Upper lobe of left lung (tissue), 6 donors: ENCODE data around the gene DUSP9. TPM values are rescaled to one million over a fixed set of nuclear protein-coding genes. Genes with fewer than 3 reads are reported as not detected.
"Not testable (repeated sequence)": the region's sequence is repeated elsewhere in the genome, so short reads cannot be mapped to it uniquely, and the experiment has no call there.

ENCODE experiments used
- ATAC-seq, 2 donors: fragments of 200-7000 bp; cut with Tn5 transposase; one replicate each; pipeline ENCODE4 v1.9.1; 2022; ENCODE audit warnings: mild to moderate bottlenecking in 2 of 2, moderate library complexity in 2 of 2; ENCODE audit not compliant: low FRiP score in 2 of 2
- DNase-seq, 2 donors: peaks; one replicate each; pipeline ENCODE4 v3.0.0-alpha.2; 2019 to 2020
- H3K27ac ChIP-seq, 4 donors: fragments of 200-600 bp; sonication (generic); one replicate each; pipeline ENCODE4 v1.5.1; 2016 to 2019
- H3K27me3 ChIP-seq, 4 donors: fragments of 200-600 bp; sonication (generic); one replicate each; pipeline ENCODE4 v1.5.1; 2017 to 2019
- H3K36me3 ChIP-seq, 4 donors: fragments of 200-600 bp; sonication (generic); one replicate each; pipeline ENCODE4 v1.5.1; 2016 to 2019
- H3K4me1 ChIP-seq, 4 donors: fragments of 200-600 bp; sonication (generic); one replicate each; pipeline ENCODE4 v1.5.1; 2018 to 2019
- H3K4me3 ChIP-seq, 4 donors: fragments of 200-600 bp; sonication (generic); one replicate each; pipeline ENCODE4 v1.5.1; 2017 to 2019; ENCODE audit warnings: mild to moderate bottlenecking in 2 of 4, moderate library complexity in 1 of 4
- H3K9me3 ChIP-seq, 4 donors: fragments of 200-600 bp; sonication (generic); one replicate each; pipeline ENCODE4 v1.5.1; 2018 to 2019
- EP300 ChIP-seq, 4 donors: sonication (generic); formaldehyde crosslinking; IDR thresholded peaks; one replicate each; pipeline ENCODE4 v1.5.1; 2017; ENCODE audit warnings: antibody characterized with exemption in 4 of 4, control low read depth in 2 of 4
- POLR2A ChIP-seq, 4 donors: fragments of 450-650 bp; IDR thresholded peaks; one replicate each; pipeline ENCODE4 v1.5.1; 2016 to 2017; ENCODE audit warnings: antibody characterized with exemption in 4 of 4, mild to moderate bottlenecking in 2 of 4
- POLR2AphosphoS5 ChIP-seq, 2 donors: sonication (generic); formaldehyde crosslinking; IDR thresholded peaks; one replicate each; pipeline ENCODE4 v1.5.1; 2017; ENCODE audit warnings: antibody characterized with exemption in 2 of 2
- WGBS, 2 donors: methylation state at CpG; one replicate each; pipeline ENCODE4 v1.1.5; 2017 to 2018; 5-methylcytosine and 5-hydroxymethylcytosine counted together
- total RNA-seq, 6 donors: library from RNA; depleted of rRNA in 4 of 6; stranded (reverse); fragments of >200 nt in 4 of 6; gene quantifications; one replicate each; pipeline versions ENCODE4 v1.1.0 to v1.2.1, GENCODE V29; 2016 to 2021
- TF ChIP-seq, protein P1 (sequence below), 6 experiments: fragments of 450-650 bp in 4 of 6; fragments of 200-600 bp in 2 of 6; sonication (generic) in 2 of 6; IDR thresholded peaks; one replicate each; pipeline ENCODE4 v1.5.1; 2016 to 2019; ENCODE audit warnings: antibody characterized with exemption in 6 of 6
- donor health status: DM: no; HTN: no; CAD: no; lungs with moderate emphysema.
- donor health status: DM: no; HTN: yes; CAD: no; lungs with severe emphysema.

Gene DUSP9
- total RNA-seq, 6 donors from 2014 or later = 0.14 to 0.44 (median 0.27) TPM; not detected in 3

DNA sequence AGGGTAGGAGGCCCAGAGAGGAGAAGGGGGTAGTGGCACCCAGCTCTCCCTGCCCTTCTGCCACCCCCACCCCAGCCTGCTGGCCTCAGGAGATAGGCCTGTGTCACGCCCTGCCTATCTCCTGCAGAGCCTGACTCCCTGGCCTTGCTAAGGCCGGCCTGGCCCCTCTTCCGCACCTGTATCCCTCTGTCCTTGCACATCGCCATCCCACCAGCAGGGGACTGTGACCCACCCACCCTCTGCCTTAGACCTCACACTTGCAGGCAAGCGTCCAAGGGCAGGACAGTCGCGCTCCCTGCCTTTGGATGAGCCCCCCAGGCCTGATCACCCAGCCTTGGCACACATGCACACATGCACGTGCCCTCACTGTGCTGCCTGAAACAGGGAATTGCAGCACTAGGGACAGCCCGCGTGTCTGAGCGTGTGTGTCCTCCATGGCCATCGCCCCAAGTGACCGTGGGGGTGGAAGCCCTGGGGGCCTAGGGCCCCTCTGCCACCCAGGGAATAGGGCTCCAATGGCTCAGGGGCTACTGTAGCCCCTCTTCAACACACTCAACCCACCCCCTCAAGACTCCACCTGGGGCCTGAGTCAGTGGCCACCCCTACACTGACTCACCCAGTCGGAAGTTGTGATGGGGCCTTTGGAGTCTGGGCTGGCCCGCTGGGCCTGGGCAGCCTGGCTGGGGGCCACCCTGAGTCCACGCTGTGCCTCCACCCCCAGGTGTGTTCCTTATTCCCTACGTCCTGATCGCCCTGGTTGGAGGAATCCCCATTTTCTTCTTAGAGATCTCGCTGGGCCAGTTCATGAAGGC is 42.9 kb downstream of the DUSP9 start:
- H3K9me3 ChIP-seq = no peaks in the 10 kb centered on the region
- no peaks in the 10 kb centered on the region for H3K36me3 ChIP-seq
- TF ChIP-seq EP300 (IDR thresholded peaks at IDR 0.05) (no peak), POLR2AphosphoS5 (IDR thresholded peaks at IDR 0.05) (no peak), POLR2A (IDR thresholded peaks at IDR 0.05) (no peak)
- TF ChIP-seq, protein P1, sequence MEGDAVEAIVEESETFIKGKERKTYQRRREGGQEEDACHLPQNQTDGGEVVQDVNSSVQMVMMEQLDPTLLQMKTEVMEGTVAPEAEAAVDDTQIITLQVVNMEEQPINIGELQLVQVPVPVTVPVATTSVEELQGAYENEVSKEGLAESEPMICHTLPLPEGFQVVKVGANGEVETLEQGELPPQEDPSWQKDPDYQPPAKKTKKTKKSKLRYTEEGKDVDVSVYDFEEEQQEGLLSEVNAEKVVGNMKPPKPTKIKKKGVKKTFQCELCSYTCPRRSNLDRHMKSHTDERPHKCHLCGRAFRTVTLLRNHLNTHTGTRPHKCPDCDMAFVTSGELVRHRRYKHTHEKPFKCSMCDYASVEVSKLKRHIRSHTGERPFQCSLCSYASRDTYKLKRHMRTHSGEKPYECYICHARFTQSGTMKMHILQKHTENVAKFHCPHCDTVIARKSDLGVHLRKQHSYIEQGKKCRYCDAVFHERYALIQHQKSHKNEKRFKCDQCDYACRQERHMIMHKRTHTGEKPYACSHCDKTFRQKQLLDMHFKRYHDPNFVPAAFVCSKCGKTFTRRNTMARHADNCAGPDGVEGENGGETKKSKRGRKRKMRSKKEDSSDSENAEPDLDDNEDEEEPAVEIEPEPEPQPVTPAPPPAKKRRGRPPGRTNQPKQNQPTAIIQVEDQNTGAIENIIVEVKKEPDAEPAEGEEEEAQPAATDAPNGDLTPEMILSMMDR (IDR thresholded peaks at IDR 0.05) = no peak
- DNase-seq (peak in 1 of 2 donors; percentile 43), ATAC-seq (no peak)
- H3K4me3 ChIP-seq = no peak overlapping the region
- 87 to 93% methylated on average over 3 to 19 of the region's 19 CpGs for WGBS, 2 donors
- H3K4me1 ChIP-seq = peaks cover 0 to 15% (median 2%) of the 10 kb centered on the region in 4 donors
- H3K27me3 ChIP-seq = no peaks in the 10 kb centered on the region
- H3K27ac ChIP-seq = no peak overlapping the region

GRCh38 chrX:153690466-153690865 is 43.5 kb downstream of the DUSP9 start:
- 53 to 79% methylated on average over 4 to 14 of the region's 14 CpGs for WGBS, 2 donors
- no peak for TF ChIP-seq POLR2AphosphoS5 (IDR thresholded peaks at IDR 0.05)
- Histone ChIP-seq H3K9me3 (no peaks in the 10 kb centered on the region), H3K27me3 (no peaks in the 10 kb centered on the region), H3K4me3 (no peak overlapping the region), H3K27ac (no peak overlapping the region), H3K4me1 (peaks cover 0 to 15% (median 2%) of the 10 kb centered on the region in 4 donors), H3K36me3 (no peaks in the 10 kb centered on the region)
- ATAC-seq (no peak), DNase-seq (peak in 1 of 2 donors; percentile 26)

DNA sequence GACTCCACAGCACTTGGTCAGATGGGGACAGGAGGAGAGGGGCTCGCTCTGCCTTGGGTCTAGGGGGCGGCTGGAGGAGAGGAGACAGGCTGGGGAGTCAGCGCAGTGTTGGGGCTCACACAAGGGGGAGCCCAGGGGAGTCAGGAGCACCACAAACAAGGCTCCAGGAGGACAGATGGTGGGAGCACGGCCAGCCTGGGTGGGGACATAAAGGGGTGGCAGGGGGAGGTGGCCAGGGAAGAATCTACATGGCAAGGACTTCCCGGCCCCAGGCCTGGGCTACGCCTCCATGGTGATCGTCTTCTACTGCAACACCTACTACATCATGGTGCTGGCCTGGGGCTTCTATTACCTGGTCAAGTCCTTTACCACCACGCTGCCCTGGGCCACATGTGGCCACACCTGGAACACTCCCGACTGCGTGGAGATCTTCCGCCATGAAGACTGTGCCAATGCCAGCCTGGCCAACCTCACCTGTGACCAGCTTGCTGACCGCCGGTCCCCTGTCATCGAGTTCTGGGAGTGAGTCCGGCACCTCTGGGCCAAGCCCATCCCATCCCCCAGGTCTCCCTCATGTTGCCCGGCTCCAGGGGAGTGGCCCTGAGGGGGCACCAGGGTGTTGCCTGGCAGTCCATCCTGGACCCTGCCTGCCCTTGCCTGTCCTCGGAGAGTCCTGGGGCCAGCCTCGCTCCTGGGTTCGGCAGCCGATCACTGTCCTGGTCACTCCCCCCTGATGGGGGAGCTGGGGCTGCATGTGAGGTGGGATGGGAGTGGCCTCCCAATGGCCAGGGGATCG is 44.2 kb downstream of the DUSP9 start:
- H3K9me3 ChIP-seq, H3K27me3 ChIP-seq, H3K4me3 ChIP-seq, H3K27ac ChIP-seq, ATAC-seq, H3K36me3 ChIP-seq: not testable (repeated sequence)
- peaks cover 0 to 15% (median 2%) of the 10 kb centered on the region in 4 donors for H3K4me1 ChIP-seq
- peak in 1 of 2 donors; percentile 56 for DNase-seq
- WGBS, 2 donors = 89 to 100% methylated on average over 1 to 14 of the region's 21 CpGs

GRCh38 chrX:153692003-153692402 is 45.0 kb downstream of the DUSP9 start:
- Histone ChIP-seq H3K9me3 (no peaks in the 10 kb centered on the region), H3K27ac (no peak overlapping the region), H3K4me1 (peaks cover 0 to 14% (median 2%) of the 10 kb centered on the region in 4 donors), H3K4me3 (no peak overlapping the region), H3K27me3 (no peaks in the 10 kb centered on the region), H3K36me3 (peaks cover 0 to 6% (median 2%) of the 10 kb centered on the region in 4 donors)
- TF ChIP-seq, protein P1 (IDR thresholded peaks at IDR 0.05) = no peak
- TF ChIP-seq POLR2A (IDR thresholded peaks at IDR 0.05) (no peak), EP300 (IDR thresholded peaks at IDR 0.05) (no peak), POLR2AphosphoS5 (IDR thresholded peaks at IDR 0.05) (no peak)
- WGBS, 2 donors = 68% methylated on average over 4 of the region's 4 CpGs; no CpG with 5 or more reads in 1 of the 2 donors
- no peak for DNase-seq
- no peak for ATAC-seq

- Histone ChIP-seq H3K27me3 (no peaks in the 10 kb centered on the region), H3K27ac (no peak overlapping the region), H3K4me1 (peaks cover 0 to 9% (median 0%) of the 10 kb centered on the region in 4 donors), H3K9me3 (no peaks in the 10 kb centered on the region), H3K36me3 (peaks cover 0 to 10% (median 2%) of the 10 kb centered on the region in 4 donors), H3K4me3 (no peak overlapping the region)
- WGBS, 2 donors = 65 to 80% methylated on average over 3 to 24 of the region's 24 CpGs
- peak in 1 of 2 donors; percentile 46 for DNase-seq
- ATAC-seq = peak in 1 of 2 donors; percentile 3
- TF ChIP-seq, protein P1 (IDR thresholded peaks at IDR 0.05) = no peak
- TF ChIP-seq POLR2A (IDR thresholded peaks at IDR 0.05) = no peak
- no peak for TF ChIP-seq EP300 (IDR thresholded peaks at IDR 0.05)
- no peak for TF ChIP-seq POLR2AphosphoS5 (IDR thresholded peaks at IDR 0.05)
Measured at GRCh38 chrX:153692611-153693156, 45.7 kb downstream of the DUSP9 start.
